Measurements from ENCODE around the gene AFAP1L1.

AFAP1L1 gene

GRCh38 chr5:149358868-149359495 is 87.3 kb downstream of the AFAP1L1 start:
- no peak for DNase-seq (ENCODE audit: extremely low read depth, low read depth)
- TF ChIP-seq CTCF (IDR thresholded peaks at IDR 0.05; ENCODE audit: low read depth, low read length) = no peak

- no peak for TF ChIP-seq CTCF (IDR thresholded peaks at IDR 0.05; ENCODE audit: low read depth, low read length)
- no peak for DNase-seq (ENCODE audit: extremely low read depth, low read depth)
Observed at GRCh38 chr5:149360272-149360671, 88.6 kb downstream of the AFAP1L1 start.

- TF ChIP-seq CTCF (IDR thresholded peaks at IDR 0.05; ENCODE audit: low read depth, low read length) = no peak
- no peak for DNase-seq (ENCODE audit: extremely low read depth, low read depth)
Observed at GRCh38 chr5:149362541-149362940, 90.9 kb downstream of the AFAP1L1 start.

GRCh38 chr5:149363358-149363757 is 91.7 kb downstream of the AFAP1L1 start:
- TF ChIP-seq CTCF (IDR thresholded peaks at IDR 0.05; ENCODE audit: low read depth, low read length) = no peak
- no peak for DNase-seq (ENCODE audit: extremely low read depth, low read depth)

GRCh38 chr5:149363936-149364335 is 92.3 kb downstream of the AFAP1L1 start:
- no peak for DNase-seq (ENCODE audit: extremely low read depth, low read depth)
- TF ChIP-seq CTCF (IDR thresholded peaks at IDR 0.05; ENCODE audit: low read depth, low read length) = no peak

- TF ChIP-seq CTCF (IDR thresholded peaks at IDR 0.05; ENCODE audit: low read depth, low read length) = no peak
- DNase-seq (ENCODE audit: extremely low read depth, low read depth) = no peak
Observed at GRCh38 chr5:149364719-149365118, 93.1 kb downstream of the AFAP1L1 start.

GRCh38 chr5:149365418-149365817 is 93.8 kb downstream of the AFAP1L1 start:
- no peak for DNase-seq (ENCODE audit: extremely low read depth, low read depth)
- TF ChIP-seq CTCF (IDR thresholded peaks at IDR 0.05; ENCODE audit: low read depth, low read length) = no peak
